ENCODE measurements around the gene PTHLH.

DNA sequence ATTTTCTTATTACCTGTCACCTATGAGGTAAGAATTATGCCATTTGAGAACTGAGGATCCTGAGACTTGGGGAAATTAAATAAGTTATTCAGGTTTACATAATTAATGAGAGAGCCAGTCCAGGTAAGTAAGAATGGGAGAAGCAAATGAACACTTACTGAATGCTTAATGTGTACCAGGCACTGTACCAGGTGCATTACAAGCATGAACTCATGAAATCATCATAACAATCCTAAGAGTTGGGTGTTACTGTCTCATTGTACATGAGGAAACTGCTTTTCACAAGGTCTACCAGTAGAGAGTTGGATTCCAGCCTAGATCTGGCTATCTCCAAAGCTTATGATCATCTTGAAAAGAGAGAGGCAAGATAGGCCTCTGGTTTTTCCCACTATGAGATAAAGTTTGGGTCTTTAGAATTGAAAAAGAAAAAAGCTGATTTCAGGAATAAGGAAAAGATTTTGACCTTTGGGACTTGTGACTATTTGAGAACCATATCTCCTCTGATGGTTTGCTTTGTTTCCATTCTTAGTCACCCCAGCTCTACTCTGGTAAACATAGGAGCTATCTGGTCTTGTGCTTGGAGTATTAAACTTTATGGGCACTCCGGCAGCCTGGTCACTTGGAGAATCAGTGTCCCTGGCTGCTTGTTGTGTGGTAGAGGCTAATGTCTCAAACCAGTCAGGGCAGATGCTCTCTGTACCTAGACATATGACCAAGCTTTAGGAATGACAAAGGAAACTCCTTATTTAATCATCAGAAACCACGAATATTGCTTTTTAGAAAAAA, 48.0 kb downstream of the PTHLH start:
- TF ChIP-seq CTCF (IDR thresholded peaks at IDR 0.05) (no peak), POLR2A (IDR thresholded peaks at IDR 0.05) (no peak)
